GM12875 (cell line): ENCODE data around the gene GLTPD2.
A peak's percentile ranks its signal among the peaks of the same experiment; 100 is the strongest.

Experiments used
- H3K4me3 ChIP-seq: one replicate; pipeline ENCODE4 v1.5.1; 2011; ENCODE audit warnings: low read depth, low read length, control low read depth
- TF ChIP-seq, protein P1 (sequence below): IDR thresholded peaks from 2 replicates; pipeline ENCODE4 v1.5.1; 2011; ENCODE audit warnings: low read depth, mild to moderate bottlenecking, control low read depth, inconsistent platforms, low read length, moderate library complexity, borderline replicate concordance; ENCODE audit not compliant: insufficient read depth

Gene GLTPD2

DNA sequence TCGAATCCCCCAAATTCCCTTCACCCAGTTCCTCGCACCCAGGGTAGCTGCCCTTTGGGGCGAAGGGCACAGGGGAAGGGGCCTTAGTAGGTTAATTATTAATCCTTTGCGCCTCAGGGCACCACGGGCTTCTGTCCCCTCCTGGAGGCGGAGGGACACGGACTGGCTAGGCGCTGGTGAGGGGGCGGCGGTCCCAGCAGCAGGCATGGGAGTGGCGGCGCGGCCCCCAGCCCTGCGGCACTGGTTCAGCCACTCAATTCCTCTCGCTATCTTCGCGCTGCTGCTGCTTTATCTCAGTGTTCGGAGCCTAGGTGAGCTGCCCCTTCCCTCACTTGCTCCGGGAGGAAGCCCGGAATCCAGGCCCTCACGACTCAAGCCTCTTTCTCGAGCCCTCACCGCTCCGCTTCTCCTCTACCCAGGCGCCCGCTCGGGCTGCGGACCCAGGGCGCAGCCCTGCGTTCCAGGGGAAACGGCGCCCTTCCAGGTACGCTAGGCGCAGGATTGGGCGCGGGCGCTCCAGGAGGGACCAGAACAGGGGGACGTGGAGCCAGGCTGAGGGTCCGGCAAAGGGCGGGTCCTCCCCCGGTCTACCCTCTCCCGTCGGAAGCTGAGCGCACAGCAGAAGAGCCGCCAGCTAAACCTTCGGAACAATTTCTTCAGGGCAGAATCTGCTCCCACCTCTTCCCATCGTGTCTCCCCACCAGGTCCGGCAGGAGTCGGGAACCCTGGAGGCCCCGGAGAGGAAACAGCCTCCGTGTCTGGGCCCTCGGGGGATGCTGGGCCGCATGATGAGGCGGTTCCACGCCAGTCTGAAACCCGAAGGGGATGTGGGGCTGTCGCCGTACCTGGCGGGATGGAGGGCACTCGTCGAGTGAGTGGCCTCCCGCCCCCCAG lies at the start of gene GLTPD2:
Gene GLTPD2 (plus strand): TSS at position 158 of the 894 bp plus-strand sequence. CDS start 48 bp downstream, at position 206.
- H3K4me3 ChIP-seq, result peak within 1 kb of the TSS; percentile 63
- TF ChIP-seq, protein P1, sequence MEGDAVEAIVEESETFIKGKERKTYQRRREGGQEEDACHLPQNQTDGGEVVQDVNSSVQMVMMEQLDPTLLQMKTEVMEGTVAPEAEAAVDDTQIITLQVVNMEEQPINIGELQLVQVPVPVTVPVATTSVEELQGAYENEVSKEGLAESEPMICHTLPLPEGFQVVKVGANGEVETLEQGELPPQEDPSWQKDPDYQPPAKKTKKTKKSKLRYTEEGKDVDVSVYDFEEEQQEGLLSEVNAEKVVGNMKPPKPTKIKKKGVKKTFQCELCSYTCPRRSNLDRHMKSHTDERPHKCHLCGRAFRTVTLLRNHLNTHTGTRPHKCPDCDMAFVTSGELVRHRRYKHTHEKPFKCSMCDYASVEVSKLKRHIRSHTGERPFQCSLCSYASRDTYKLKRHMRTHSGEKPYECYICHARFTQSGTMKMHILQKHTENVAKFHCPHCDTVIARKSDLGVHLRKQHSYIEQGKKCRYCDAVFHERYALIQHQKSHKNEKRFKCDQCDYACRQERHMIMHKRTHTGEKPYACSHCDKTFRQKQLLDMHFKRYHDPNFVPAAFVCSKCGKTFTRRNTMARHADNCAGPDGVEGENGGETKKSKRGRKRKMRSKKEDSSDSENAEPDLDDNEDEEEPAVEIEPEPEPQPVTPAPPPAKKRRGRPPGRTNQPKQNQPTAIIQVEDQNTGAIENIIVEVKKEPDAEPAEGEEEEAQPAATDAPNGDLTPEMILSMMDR, result no peak

DNA sequence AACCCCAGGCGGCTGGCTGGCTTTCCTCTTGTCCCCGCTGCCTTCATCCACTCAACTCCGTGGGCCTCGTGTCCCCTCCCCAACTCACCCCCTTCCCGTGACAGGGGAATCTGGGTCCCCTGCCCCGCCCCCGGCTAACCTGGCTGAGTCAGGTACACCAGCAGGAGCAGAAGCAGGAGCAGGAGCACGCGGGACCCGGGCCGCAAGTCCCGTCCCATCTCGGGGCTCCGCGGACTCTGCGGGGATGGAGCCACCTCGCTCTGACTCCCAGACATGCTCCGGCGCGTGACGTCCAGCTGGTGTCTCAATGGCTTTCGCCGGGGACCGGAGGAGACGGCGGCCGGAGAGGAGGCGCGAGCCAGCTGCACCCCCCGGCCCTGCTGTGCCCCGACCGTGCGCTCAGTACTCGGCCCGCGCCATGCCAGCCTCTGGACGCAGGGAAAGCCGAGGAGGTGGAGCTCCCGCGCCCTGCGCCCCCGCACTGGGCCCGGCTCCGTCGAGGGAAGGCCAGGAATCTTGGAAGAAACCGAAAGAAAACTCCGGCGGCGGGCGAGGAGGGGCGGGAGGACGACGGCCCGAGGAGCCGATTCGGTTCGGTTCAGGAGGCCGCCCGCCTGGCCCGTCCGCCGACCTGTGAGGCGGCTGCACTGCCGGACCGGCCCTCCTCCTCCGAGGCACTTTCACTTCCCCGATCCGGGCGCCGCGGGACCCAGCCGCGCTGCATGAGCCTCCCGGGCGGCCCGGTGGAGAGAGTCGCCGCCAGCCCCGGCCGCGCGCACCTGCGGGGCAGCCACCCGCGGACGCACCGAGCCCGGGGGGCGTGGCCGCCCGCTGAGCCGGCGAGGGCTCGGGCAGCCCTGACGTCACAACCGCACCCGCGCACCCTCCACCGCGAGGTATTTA lies 49.4 kb upstream of the GLTPD2 start, which contains the start of the genes CXCL16 and ZMYND15:
Gene CXCL16 (minus strand): TSS at position 807 of the 903 bp plus-strand sequence. CDS start 589 bp downstream, at position 218.
Gene ZMYND15 (plus strand): TSS at position 712 of the 903 bp plus-strand sequence. CDS start 716 bp downstream, outside the sequence.
- TF ChIP-seq, protein P1, result no peak
- peak within 1 kb of the TSS; percentile 63 for H3K4me3 ChIP-seq

DNA sequence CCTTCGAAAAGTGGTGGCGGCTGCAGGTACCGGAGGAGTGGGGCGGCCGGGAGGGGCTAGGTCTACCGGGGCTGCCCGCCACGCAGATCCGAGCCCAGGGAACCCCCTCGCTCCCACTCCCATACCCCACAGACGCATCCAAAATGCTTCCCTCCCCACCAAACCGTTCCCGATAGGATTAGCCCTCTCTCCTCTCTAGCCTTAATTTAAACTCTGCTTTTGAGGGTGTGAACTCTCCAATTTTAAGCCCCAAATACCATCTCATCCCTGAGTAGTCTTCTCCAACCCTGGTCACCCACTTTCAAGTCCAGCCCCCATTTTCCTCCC lies 48.8 kb upstream of the GLTPD2 start:
- H3K4me3 ChIP-seq, result peak overlapping the region; percentile 63
- TF ChIP-seq, protein P1, result no peak

DNA sequence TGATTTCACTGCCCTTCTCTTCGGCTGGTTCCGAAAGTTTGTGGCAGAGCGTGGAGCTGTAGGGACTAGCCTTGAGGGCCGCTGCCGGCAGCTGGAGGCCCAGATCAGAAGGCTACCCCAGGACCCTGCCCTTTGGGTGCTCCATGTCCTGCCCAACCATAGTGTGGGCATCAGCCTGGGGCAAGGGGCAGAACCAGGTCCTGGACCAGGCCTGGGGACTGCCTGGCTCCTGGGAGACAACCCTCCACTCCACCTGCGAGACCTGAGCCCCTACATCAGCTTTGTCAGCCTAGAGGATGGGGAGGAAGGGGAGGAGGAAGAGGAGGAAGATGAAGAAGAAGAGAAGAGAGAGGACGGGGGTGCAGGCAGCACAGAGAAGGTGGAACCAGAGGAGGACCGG lies 48.2 kb upstream of the GLTPD2 start:
- TF ChIP-seq, protein P1, result no peak
- H3K4me3 ChIP-seq, result no peak overlapping the region

DNA sequence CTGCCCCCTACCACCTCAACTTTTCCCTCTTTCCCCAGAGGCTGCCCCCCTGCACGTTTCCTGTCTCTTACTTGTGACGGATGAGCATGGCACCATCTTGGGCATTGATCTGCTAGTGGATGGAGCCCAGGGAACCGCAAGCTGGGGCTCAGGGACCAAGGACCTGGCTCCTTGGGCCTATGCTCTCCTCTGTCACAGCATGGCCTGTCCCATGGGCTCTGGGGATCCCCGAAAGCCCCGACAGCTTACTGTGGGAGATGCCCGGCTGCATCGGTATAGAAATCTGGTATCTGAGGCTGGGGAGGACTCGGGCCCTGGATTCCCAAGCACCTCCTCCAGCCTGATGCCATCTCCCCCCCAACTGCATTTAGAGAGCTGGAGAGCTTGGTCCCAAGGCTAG lies 47.2 kb upstream of the GLTPD2 start:
- TF ChIP-seq, protein P1, result no peak
- no peak overlapping the region for H3K4me3 ChIP-seq

DNA sequence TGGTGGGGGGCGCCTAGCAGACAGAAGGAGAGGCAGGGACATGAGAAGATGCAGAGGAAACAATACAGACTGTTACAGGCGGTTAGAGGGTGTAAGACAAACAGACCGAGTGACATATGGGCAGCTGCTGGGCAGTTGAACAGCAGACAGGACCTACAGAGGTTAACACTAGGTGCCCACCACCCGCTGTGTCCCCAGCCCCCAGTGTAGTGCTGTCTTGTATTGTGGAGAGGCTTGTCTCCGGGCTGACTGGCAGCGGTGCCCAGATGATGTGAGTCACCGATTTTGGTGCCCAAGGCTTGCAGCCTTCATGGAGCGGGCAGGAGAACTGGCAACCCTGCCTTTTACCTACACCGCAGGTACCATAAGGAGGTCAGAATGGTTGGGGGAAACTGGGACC lies 46.6 kb upstream of the GLTPD2 start:
- no peak overlapping the region for H3K4me3 ChIP-seq
- TF ChIP-seq, protein P1, result no peak
